HG03571 (cell line): ENCODE results near the gene TOGARAM1.
A peak's percentile ranks its signal among the peaks of the same experiment; 100 is the strongest.
"Not testable (repeated sequence)": the region's sequence is repeated elsewhere in the genome, so short reads cannot be mapped to it uniquely, and the experiment has no call there.

Source experiments
- ATAC-seq: cut with Tn5 transposase; IDR thresholded peaks from one replicate; pipeline ENCODE4 v1.9.1; 2021; ENCODE audit not compliant: unreplicated experiment

The TOGARAM1 gene

DNA sequence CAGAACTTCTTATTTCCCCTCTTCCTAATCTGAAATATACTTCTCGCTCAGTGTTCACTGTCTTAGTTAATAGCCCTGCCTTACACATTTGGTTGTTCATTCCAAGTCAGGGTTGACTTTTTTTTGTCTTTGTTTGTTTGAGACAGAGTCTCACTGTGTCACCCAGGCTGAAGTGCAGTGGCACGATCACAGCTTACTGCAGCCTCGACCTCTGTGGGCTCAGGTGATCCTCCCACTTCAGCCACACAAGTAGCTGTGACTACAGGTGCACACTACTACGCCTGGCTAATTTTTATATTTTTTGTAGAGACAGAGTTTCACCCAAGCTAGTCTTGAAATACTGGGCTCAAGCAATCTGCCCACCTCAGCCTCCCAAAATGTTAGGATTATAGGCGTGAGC, 79.7 kb downstream of the TOGARAM1 start:
- no peak for ATAC-seq

DNA sequence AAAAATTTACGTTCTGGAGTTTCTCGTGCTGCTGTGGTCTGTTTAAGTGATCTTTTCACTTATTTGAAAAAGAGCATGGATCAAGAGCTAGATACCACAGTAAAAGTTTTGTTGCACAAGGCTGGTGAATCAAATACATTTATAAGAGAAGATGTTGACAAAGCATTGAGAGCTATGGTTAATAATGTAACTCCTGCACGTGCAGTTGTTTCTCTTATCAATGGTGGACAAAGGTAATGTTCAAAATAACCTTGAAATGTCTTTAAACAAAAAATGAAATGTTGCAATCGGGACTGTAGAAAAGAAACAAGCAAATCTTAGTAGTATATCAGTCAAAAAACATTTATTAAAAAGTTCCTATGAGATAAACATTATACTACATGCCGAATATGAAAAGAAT, 82.6 kb downstream of the TOGARAM1 start:
- ATAC-seq, result no peak

DNA sequence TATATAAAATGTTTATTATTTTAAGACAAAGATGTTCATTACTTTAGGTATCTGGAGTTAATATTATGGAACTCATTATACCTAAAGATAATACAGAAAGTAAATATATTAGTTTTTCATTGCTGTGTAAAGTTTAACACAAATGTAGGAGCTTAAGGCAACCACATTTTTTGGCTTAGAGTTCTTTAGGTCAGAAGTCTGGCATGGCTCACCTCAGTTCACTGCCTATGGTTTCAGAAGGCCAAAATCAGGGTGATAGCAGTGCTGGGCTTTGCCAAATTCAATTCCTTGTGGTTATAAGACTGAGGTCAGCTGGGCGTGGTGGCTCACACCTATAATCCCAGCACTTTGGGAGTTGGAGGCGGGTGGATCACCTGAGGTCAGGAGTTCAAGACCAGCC, 86.4 kb downstream of the TOGARAM1 start:
- ATAC-seq, result no peak

DNA sequence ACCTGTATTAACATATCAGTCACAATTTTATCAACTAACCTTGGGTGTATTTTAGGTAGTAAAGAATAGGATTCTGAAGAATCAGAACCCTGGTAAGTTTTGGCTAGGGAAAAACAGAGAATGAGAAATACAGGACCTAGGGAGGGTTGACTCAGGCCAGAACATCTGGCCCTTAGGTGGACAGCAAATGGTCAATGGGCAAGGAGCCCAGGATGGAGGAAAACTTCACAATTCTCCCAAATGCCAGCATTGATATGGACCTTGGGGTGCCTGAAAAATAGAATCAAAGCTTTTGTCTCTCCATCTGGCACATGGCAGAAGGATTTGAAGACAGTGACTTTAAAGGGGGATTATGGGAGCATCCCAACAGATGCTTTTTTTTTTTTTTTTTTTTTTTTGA, 89.2 kb downstream of the TOGARAM1 start:
- ATAC-seq, result no peak

DNA sequence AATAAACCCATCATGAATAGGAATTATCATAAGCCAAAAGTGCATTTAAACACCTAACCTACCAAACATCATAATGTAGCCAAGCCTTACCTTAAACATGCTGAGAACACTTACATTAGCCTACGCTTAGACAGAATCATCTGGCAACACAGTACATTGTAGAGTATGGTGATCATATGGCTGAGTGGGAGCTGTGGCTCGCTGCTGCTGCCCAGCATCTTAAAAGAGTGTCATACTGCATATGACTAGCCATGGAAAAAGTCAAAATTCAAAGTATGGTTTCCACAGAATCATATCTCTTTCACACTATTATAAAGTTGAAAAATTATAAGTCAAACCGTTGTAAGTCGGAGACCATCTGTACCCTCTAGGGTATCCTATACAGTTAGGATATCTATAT, 89.9 kb downstream of the TOGARAM1 start:
- no peak for ATAC-seq

DNA sequence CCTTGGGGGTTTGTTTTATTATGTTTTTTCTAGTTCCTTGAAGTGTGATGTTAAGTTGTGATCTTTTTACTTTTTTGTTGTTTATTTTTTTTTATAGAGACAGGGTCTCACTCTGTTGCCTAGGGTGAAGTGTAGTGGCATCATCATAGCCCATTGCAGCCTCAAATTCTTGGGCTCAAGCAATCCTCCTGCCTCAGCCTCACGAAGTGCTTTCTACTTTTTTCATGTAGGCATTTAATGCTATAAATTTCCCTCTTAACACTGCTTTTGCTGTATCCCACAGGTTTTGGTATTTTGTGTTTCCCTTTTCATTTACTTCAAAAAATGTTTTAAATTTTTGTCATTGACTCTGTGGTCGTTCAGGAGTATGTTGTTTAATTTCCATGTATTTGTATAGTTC, 95.4 kb downstream of the TOGARAM1 start:
- no peak for ATAC-seq

DNA sequence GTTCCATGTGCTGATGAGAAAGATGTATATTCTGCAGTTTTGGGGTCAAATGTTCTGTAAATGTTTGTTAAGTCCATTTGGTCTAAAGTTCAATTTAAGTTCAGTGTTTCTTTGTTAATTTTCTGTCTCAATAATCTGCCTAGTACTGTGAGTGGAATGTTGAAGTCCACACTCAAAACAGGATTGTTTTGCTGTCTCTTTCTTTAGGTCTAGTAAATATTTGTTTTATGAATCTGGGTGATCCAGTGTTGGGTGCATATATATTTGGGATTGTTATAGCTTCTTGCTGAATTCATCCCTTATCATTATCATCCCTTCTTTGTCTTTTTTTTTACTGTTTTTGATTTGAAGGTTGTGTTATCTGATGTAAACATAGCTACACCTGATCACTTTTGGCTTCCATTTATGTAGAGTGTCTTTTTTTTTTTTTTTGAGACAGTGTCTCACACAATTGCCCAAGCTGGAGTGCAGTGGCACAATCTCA, 95.9 kb downstream of the TOGARAM1 start:
- no peak for ATAC-seq

DNA sequence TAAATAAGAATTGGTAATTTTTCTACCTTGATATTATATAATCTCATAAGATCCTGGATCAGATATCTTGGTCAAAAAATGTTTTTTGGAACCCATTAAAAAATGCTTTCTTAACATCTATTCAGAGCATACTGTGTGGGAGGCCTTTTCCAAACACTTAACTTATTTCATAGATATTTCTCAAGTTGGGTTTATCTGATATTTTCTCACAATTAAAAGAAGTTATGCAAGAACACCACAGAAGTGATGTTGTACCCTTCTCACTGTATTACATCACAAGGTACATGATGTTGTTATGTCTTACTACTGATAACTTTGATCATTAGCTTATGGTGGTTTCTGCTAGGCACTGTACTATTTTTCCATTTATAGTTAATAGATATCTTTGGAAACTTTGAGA, 98.6 kb downstream of the TOGARAM1 start:
- no peak for ATAC-seq

DNA sequence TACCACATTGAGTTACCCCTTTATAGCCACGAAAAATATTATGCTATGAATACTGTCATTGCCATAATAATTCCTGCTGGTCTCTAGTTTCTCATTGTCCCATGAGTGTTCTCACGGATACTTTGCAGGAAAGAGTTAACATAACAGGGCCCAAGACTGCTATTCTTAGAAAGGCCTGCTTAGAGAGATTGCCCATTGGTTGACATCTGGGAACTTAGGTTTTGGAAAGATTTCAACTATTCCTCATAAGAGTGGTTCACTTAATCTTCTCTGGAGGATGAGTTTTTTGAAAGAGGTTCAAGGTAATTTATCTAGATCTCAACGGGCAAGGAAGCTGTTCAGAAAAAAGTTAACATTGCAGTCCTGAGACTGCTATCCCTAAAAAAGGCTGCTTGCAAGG, 103.5 kb downstream of the TOGARAM1 start:
- no peak for ATAC-seq

DNA sequence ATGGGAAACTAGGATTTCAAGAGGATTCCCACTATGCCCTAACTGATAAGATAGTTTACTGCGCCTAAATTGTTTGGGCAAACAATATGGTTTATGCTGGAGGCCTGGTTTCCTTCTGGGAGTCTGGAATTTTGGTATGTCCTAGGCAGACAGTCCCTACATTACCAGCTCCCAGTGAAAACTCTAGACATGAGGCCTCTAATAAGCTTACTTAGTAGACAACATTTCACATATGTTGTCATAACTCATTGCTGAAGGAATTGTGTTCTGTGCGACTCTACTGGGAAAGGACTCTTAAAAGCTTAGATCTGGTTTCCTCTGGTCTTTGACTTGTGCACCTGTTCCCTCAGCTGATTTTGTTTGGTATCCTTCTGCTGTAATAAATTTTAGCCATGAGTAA, 104.0 kb downstream of the TOGARAM1 start:
- ATAC-seq, result no peak

DNA sequence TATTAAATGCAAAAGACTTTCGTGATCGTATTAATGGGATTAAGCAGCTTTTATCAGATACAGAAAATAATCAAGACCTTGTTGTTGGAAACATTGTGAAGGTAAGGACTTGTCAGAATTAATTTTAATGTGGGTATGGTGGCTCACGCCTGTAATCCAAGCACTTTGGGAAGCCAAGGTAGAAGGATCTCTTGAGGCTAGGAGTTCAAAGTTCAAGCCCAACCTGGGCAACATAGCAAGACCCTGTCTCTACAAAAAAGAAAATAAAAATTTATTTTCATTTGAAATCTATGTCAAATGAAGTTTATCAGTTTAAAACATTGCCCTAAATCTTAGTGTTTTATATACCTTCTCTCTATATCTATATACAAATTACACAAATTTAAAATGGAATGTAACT, 104.7 kb downstream of the TOGARAM1 start:
- ATAC-seq, result no peak

DNA sequence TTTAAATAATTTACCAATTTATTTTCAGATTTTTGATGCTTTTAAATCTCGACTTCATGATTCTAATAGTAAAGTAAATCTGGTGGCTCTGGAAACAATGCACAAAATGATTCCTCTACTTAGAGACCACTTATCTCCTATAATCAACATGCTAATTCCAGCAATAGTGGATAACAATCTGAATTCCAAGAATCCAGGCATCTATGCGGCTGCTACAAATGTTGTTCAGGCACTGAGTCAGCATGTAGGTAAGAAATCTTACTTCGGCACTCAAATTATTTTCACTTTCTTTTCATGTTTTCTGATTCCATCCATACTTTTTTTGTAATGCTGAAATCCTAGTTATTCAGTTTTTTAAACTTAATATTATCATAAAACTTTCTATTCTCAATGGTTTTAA, 106.4 kb downstream of the TOGARAM1 start:
- no peak for ATAC-seq

DNA sequence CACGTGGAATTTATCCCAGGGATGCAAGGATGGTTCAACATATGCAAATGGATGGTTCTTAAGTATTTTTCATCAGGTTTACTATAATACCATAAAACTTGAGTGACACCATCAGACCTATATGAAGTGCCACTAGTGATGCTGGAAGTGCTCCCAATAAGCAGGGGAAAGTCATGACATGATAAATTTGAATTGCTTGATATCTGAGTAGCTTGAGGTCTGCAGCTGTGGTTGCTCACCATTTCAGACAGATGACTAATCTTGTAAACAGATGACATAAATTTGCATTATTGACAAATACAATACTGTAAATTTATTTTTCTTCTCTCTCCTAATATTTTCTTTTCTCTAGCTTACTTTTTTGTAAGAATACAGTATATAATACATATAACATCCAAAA, 108.2 kb downstream of the TOGARAM1 start:
- no peak for ATAC-seq

DNA sequence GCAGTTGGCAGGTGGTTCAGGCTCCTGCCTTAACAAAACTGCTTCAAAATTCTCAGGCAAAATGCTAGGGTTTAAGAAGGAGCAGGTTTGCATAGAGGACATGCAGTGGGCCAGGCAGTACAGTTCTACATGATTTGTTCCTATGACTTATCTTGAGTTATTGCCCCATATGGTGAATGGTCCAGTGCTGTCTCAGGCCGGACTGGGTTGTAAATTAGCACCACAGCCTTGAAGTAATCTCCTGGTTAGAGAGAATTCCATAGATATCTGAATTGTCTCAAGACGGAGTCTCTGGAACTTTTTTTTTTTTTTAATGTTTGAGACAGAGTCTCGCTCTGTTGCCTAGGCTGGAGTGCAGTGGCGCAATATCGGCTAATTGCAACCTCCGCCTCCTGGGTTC, 110.1 kb downstream of the TOGARAM1 start:
- no peak for ATAC-seq

DNA sequence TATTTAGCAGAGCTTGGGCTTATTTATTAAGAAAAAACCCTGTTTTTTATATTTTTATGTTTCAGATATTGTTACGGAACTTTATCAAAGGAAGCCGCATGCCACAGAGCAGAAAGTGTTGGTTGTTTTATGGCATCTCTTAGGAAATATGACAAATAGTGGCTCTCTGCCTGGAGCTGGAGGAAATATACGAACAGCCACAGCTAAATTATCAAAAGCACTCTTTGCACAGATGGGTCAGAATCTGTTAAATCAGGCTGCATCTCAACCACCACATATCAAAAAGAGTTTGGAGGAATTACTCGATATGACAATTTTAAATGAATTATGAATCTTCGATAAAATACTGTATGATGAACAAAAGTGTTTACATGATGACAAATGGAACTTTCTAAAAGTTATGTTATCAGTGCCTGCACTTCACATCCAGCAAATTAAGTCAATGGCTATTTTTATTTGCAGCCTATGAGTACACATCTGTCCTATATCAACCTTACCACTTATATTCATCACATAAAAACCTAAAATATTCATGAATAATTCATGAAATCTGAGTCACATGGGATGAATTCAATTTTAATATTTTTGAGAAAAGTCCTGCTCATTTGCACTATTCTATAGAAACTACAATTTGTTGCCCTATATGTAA, 111.4 kb downstream of the TOGARAM1 start:
- no peak for ATAC-seq

DNA sequence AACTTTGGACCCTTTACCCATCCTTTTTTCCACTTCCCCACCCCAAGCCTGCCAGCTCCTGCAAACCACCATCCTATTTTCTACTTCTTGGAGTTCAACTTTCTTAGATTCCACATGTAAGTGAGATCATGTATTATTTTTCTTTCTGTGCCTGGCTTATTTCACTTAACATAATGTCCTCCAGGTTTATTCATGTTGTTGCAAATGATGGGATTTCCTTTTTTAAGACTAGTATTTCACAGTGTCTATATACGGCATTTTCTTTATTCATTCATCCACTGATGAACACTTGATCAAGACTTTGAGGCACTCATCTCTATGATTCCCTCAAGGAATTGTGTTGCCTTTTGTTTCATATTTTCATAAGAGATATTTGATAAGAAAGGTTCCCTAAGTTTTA, 116.3 kb downstream of the TOGARAM1 start:
- no peak for ATAC-seq

DNA sequence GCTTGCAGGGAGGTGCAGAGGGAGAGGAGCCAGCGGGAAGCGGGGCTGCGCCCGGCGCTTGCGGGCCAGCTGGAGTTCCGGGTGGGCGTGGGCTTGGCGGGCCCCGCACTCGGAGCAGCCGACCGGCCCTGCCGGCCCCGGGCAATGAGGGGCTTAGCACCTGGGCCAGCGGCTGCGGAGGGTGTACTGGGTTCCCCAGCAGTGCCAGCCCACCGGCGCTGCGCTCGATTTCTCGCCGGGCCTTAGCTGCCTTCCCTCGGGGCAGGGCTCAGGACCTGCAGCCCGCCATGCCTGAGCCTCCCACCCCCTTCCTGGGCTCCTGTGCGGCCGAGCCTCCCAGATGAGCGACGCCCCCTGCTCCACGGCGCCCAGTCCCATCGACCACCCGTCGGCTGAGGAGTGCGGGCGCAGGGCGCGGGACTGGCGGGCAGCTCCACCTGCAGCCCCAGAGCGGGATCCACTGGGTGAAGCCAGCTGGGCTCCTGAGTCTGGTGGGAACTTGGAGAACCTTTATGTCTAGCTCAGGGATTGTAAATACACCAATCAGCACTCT, 118.5 kb downstream of the TOGARAM1 start:
- not testable (repeated sequence) for ATAC-seq

DNA sequence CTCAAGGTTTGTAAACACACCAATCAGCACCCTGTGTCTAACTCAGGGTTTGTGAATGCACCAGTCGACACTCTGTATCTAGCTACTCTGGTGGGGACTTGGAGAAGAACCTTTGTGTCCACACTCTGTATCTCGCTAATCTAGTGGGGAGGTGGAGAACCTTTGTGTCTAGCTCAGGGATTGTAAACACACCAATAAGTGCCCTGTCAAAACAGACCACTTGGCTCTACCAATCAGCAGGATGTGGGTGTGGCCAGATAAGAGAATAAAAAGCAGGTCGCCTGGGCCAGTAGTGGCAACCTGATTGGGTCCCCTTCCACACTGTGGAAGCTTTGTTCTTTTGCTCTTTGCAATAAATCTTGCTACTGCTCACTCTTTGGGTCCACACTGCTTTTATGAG, 119.1 kb downstream of the TOGARAM1 start:
- not testable (repeated sequence) for ATAC-seq

DNA sequence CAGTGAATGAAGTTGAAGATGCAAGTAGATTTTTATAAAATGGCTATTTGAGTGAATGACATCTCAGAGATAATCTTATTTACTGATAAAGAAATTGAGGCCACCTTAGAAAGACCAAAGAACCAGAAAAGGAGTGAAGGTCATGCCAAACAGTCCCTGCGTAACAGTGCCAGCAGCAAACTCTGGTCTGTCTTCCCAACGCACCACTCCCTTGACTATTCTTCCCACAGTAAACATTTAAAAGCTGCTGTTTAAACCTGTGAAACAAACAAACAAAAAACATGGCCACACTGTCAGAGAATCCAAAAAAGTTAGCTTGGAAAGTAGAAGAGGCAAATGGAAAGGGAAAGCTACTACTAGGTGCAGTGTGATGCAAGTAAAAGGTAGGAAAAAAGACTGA, 120.4 kb downstream of the TOGARAM1 start:
- ATAC-seq, result no peak

DNA sequence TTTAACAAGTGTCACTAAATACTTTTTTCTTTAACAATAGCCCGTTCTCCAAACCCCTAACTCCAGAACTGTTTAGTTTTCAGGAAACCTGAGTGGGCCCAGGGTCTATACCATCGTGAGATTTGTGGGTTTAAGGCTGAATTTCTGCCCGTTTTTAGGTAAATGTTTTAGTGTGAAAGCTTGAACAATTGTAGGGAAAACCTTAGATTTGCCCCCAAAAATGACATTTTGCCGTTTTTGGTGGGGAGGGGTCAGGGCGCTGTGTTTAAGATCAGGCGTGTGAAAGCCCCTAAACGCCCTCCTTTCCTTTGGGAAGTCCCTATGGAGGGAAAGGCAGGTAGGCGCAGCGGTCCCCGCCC, 121.6 kb downstream of the TOGARAM1 start:
- no peak for ATAC-seq

DNA sequence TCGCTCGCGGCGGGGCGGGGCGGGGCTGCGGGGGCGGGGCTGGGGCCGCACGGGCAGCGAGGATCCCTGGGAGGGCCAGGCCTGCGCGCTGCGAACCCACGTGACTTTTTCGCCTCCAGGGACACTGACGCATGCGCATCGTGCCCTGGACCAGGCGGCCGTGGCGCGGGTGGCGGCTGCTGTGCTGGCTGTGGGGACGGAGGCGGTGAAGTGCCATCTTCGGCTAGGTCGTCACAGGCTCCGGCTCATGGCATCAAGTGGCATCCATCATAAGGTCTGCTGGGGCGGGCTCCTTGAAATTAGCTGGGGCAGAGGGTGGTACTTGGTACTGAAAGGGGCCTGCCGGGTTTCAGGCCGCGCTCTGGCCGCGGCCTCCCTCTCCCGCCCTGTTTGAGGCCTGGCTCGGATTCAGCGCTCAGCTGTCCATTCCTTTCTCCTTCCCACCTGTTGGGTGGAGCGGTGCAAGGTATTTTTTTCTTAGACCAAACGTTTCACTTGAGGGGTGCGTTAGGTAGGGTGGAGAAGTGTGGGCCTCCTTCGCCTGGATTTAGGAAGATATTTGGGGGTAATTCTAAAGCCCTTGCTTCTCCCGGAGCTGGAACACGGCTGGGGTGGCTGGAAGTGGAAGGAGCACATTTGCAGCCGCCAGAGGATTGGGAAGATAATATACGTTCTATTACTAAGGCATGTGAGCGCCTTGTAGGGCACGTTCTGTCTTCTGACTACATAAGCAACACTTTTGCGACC, 122.2 kb downstream of the TOGARAM1 start, which contains the start of gene PRPF39:
TSS of gene PRPF39 (plus strand) at position 141 of the 747 bp plus-strand sequence. CDS start 11,124 bp downstream, outside the sequence.
- ATAC-seq, result peak; percentile 94

DNA sequence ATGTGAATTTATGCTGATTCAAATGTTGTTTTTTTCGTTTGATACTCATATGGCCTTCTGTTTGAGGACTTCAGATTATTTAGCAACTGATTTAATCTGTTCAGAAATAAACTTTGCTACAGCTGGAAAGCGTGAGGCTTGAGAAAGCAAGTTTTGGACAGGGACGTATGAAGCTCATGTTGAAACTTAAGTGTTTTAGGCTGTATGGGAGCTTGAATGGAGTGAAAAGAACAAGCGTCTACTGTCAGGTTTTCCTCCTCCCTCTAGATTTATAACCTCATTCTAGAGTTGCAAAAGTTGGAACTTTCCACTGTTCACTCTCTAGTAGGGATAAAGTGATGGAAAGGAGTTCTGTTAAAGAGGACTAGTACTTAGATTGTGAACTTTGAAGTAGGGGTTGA, 123.0 kb downstream of the TOGARAM1 start:
- no peak for ATAC-seq
